Measurements from ENCODE around the gene ACOX3.
"Not testable (repeated sequence)": the region's sequence is repeated elsewhere in the genome, so short reads cannot be mapped to it uniquely, and the experiment has no call there.

The ACOX3 gene

GRCh38 chr4:8440492-8441311 is at the start of gene ACOX3, which contains the start of gene TRMT44:
ACOX3 (minus strand) TSS chr4:8440723; CDS start chr4:8416521, 24,202 bp downstream.
TRMT44 (plus strand) TSS chr4:8440777; CDS start chr4:8440823, 46 bp downstream.
- DNase-seq: peak; percentile 98 to 99

DNA sequence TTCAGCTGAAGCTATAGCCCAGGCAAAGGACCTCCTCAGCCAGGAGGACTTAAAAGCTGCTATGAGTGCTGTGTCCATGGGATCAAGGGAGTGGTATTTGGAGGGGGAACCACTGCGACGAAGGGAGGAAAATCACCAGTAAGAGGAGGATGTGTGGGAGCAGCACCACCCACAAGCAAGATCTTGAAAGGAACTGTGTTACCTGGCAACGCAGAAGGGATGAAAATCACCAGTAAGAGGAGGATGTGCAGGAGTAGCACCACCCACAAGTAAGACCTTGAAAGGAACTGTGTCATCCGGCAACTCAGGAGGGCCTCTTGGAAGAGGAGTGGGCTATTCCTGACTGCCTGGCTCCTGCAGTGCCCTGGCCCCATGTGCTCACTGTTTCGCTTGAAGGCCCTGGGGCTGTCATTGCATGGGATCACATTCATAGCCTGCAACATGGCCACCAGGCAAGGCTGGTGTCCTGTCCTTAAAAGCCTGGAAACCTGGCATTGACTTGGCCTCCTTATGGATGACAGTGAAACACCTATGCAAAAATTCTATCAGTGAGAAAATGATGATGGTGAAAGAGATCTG is 48.4 kb upstream of the ACOX3 start:
- DNase-seq: no peak

DNA sequence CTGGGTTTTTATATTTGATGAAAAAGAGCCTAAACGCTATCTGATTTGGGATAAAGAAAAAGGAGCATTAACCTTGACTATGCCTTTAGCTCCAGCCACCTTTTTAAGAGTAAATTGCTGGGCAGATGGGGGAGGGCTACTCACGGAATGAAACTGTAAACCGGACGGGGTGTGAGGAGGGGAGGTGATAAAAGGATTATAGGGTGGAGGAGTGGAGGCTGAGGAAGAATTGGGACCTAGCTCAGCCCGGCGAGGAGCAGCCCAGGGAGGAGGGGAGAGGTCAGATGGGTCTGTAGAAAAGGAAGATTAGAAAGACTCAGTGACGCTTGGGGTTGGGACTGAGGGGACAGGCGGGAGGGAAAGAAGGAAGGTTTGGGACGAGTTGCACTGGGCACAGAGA is 46.1 kb upstream of the ACOX3 start:
- DNase-seq: not testable (repeated sequence)

- no peak for DNase-seq
These were observed 39.7 kb upstream of the ACOX3 start for GRCh38 chr4:8480221-8480620.

DNA sequence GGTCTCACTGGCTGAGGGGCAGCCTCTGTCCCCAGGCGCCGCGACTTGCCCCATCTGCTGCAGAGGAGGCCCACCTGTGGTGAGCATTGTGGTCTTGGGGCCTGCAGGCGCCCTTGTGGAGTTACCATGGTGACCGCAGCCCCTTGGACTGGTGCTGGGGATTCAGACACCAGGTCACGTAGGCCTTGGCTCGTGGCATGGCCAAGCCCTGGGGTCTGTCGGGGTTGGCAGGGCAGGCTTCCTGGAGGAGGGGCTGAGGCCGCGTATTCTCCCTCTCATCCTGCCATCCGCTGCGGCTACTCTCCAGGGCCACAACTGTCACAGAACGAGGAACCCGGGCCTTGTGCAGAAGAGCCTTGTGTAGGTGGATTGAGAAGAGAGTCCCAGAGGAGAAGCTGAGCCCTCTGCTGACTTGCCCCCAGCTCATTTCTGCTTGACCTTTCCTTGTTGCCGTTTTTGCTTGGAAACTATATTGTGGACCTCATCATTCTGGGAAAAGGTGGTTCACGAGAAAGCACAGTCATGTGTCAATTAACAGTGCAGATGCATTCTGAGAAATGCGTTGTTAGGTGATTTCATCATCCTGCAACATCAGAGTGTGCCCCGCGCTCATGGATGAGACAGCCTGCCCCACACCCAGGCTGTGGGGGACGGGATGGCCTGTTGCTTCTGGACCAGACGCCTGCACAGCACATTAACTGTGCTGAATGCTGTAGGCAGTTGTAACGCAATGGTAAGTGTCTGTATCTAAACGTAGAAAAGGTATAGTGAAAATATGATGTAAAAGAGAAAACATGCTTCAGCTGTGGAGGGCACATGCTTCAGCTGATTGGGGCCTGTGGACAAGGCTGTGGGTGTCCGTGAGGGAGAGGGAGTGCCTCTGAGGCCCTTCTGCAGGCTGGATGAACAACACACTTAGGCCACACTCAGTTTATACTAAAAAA is 38.5 kb upstream of the ACOX3 start:
- DNase-seq: no peak

GRCh38 chr4:8478371-8478770 is 37.8 kb upstream of the ACOX3 start:
- DNase-seq: no peak

DNA sequence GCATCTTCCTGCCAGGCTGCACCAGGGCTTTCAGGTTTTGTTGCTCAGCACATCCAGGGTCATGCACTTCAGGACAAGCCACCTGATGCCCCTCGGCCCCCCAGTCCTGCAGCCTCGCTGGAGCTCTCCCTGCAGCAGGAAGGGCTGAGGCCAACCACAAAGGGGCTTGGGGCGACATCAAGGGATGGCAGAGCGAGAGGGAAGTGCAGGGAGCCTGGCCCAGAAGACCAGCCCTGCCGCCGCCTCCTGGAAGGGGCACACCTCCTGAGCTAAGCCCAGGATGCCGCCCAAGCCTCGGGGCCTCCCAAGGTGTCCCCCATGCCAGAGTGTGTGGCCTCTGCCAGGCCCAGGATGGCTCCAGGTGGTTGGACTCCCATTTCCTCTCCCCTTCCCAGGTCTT is 37.2 kb upstream of the ACOX3 start:
- no peak for DNase-seq

GRCh38 chr4:8477095-8477635 is 36.6 kb upstream of the ACOX3 start:
- DNase-seq: no peak

DNA sequence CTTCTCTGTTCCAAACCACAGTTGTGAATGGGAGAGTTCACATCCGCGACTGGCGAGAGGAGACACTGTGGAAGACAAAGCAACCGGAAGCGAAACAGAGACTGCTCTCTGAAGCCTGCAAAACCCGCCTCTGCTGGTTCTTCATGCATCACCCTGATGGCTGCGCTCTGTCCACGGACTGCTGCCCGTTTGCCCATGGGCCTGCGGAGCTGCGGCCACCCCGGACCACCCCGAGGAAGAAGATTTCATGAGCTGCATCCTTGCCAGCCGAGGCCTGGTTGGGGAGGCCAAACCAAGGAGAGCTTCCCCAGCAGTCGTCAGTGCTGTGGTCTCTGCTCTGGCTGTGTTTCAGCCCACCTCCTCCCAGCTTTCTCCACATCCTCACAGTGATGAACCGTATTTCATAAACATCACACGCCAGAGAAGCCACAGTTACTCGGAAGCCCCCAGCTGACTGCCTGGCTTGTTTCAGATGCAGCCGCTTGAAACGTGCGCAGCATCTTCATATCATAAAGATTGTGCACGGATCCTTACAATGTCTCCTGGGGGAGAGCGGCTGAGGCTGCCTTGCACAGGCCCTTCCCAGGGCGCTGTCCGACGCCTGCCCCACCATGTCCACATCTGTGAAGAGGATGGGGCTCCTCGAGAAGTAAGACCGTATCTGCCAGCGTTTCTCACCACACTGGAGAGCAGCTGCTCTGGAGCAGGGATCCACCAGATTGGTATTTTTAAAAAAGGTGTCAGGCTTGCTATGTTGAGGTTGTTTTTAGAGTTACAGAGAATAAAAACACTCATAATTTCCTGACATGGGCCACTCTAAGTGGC is 35.4 kb upstream of the ACOX3 start:
- no peak for DNase-seq

DNA sequence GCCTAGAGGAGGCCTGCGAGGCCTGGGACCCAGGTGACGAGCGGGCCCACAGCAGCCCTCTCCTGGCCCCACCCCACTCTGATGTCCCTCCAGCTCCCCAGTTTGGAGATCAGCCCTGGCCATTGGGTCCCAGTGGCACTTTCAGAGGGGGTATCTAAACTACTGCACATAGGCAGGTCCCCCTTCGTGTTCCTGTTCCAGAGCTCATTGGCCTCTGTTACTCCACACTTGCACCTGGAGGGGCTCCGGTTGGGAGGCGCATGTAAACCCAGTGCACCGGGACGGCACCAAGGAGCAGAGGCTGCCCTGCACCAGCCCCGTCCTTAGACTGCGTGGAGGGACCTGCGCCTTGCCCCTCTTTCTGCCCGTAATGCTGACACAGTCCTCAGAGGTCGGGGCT is 34.3 kb upstream of the ACOX3 start:
- no peak for DNase-seq

DNA sequence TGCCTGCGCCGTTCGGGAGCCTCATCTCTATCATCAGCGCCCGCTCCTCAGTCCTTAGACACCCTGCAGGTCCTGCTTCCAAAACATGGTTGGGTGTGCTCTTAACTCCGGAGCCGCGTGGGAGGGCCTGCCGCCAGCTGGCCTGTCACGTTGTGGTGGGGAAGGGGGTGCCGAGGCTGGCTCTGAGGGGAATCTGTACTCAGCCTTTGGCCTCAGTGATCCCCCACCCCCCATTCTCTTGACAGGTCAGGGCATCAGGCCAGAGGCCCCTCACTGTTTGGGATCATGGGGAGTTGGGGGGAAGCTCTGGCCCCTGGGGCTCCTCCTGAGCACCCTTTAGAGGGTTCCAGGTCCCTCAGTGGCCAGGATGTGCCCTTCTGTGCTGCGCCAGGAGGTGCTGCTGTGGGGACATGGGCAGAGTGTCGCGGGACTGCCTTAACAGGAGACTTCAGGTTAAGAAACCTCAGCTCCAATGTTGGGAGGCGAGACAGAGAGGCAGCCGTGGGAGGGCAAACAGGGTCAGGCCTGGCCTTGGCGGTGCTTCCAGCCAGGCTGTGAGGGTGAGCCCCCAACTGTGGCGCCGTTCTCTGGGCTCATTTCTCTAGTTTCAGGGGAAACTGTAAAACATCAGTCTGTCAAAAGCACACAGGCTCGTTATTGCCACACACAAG is 33.5 kb upstream of the ACOX3 start:
- no peak for DNase-seq

GRCh38 chr4:8473198-8473919 is 32.8 kb upstream of the ACOX3 start:
- no peak for DNase-seq

DNA sequence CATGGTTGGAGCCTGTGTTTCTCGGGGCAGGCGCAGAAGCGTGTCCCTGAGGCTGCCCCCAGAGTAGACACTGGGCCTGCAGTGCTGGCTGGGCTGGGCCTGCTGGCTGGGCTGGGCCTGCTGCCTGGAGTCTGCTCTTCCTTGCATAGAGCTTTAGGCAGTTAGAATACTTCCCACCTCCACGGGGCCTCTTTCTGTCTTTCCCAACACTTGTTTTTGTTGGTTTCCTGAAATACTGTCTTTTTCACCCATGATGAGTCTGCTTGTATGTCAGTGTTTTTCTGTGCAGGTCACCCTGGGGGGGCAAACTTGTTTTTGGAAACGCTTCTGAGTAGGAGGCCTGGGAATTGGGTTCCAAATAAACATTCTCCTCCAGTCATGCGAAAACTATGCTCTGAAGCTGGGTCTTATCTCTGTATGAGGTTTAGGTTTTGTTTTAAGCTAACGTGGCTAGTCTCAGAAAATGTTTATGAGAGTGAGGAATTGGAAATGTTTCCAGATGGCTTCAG is 32.2 kb upstream of the ACOX3 start:
- no peak for DNase-seq

- no peak for DNase-seq
These were observed 31.7 kb upstream of the ACOX3 start for GRCh38 chr4:8472158-8472688.

- no peak for DNase-seq
These were observed 30.8 kb upstream of the ACOX3 start for GRCh38 chr4:8471211-8471875.

DNA sequence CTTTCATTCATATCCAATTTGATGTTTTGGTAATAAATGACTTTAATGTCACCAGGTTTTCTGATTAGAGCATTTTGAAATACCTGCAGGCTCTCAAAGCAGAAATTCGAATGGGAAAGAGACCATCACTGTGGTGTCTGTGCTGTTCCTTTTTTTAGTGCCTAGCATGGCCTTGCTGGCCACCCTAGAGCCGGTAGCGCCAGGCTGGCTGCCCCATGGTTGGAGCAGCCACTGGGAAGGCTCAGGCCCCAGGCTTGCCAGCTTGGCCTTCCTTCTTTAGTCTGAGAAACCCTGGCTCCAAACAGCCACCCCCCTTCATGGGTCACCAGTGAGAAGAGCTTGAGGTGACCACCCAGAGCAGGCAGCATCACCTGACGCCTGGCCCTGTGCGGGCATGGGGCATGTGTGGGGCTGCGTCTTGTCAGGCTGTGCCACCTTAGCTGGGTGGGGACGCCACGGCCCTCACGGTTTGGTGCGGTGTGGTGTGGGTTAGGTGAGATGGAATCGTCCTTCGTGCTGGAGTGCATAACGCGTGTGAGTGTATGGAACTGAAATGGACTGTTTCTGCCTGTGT is 30.0 kb upstream of the ACOX3 start:
- DNase-seq: no peak

GRCh38 chr4:8469550-8469949 is 29.0 kb upstream of the ACOX3 start:
- no peak for DNase-seq

DNA sequence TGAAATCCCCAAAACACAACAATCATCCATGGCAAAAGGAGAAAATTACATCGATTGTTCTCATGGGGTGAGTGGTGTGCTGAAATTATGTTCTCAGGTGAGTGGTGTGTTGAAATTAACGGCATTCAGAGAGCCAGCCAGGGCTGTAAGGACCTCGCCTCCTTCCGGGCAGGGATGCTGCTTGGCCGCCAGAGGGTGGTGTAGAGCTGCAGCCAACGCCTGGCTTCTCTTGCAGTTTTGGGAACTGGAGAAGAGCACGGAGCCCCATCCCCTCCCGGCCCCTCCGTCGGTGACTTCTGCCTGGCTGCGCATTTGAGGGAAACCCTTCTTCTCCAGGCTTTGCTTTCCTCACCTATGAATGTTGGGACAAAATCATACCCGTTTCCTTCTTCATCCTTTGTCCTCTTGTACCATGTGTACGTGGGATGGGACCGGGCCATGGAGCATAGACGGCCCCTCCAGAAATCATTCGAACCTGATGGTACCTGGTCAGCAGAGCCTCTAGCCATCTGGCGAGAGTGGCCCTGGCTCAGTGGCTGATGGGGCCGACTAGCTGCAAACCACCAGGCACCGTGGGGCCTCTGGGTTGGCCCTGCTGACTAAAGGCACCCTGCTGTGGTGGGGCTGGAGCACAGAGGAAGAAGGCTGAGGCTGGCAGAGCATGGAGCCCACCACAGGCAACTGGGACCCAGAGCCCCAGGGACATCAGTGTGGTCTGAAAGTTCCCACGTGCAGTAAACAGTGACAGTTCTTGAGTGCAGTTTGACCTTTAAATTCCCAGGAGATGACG is 28.4 kb upstream of the ACOX3 start:
- DNase-seq: peak; percentile 62 to 70

GRCh38 chr4:8467016-8467415 is 26.5 kb upstream of the ACOX3 start:
- DNase-seq: no peak
